CD14-positive monocyte (primary cell): Measurements from ENCODE around the gene WT1. TPM values are rescaled to one million over a fixed set of nuclear protein-coding genes. Genes with fewer than 3 reads are reported as not detected.
A peak's percentile ranks its signal among the peaks of the same experiment; 100 is the strongest.

ENCODE experiments used
- DNase-seq, 3 donors: peaks; one replicate each; pipeline ENCODE4 v3.0.0-alpha.2; 2011 to 2022
- H2AFZ ChIP-seq: 2 replicates; pipeline ENCODE4 v1.6.0; 2012; ENCODE audit warnings: mild to moderate bottlenecking, low read depth, low read length, inconsistent platforms; ENCODE audit not compliant: insufficient read depth, poor library complexity, severe bottlenecking
- H3K27ac ChIP-seq, 2 donors: 1 replicate in 1 of 2; 2 replicates in 1 of 2; pipeline ENCODE4 v1.5.1; 2012 to 2013; ENCODE audit warnings: low read length in 2 of 2, control low read depth in 1 of 2, inconsistent platforms in 1 of 2, low read depth in 1 of 2, mild to moderate bottlenecking in 1 of 2
- H3K27me3 ChIP-seq, 2 donors: one replicate each; pipeline versions ENCODE4 v1.6.0 to v1.6.1; 2011 to 2013; ENCODE audit warnings: low read length in 2 of 2; ENCODE audit not compliant: control insufficient read depth in 2 of 2, insufficient read depth in 2 of 2
- H3K36me3 ChIP-seq, 2 donors: replicated peaks in 1 of 2; 1 replicate in 1 of 2; 2 replicates in 1 of 2; pipeline versions ENCODE4 v1.5.1 to v1.6.1; 2012 to 2013; ENCODE audit warnings: low read length in 2 of 2, control low read depth in 1 of 2, inconsistent platforms in 1 of 2, mild to moderate bottlenecking in 1 of 2; ENCODE audit not compliant: insufficient read depth in 2 of 2, control insufficient read depth in 1 of 2
- H3K4me1 ChIP-seq, 2 donors: 1 replicate in 1 of 2; 2 replicates in 1 of 2; pipeline versions ENCODE4 v1.5.1 to v1.6.1; 2012 to 2013; ENCODE audit warnings: low read length in 2 of 2, control low read depth in 1 of 2, inconsistent platforms in 1 of 2, mild to moderate bottlenecking in 1 of 2, moderate library complexity in 1 of 2; ENCODE audit not compliant: insufficient read depth in 2 of 2, control insufficient read depth in 1 of 2
- H3K4me2 ChIP-seq: replicated peaks from 2 replicates; pipeline ENCODE3; 2012; ENCODE audit warnings: low read length, moderate library complexity, mild to moderate bottlenecking; ENCODE audit not compliant: poor library complexity, severe bottlenecking; ENCODE audit errors: extremely low read depth
- H3K4me3 ChIP-seq, 3 experiments: fragments of 200-600 bp in 1 of 3; sonication (generic) in 1 of 3; replicated peaks in 1 of 3; 1 replicate in 2 of 3; 2 replicates in 1 of 3; pipeline ENCODE4 v1.5.1; 2011 to 2013; ENCODE audit warnings: low read length in 3 of 3, mild to moderate bottlenecking in 3 of 3, control low read depth in 2 of 3, low read depth in 2 of 3, inconsistent platforms in 1 of 3, moderate library complexity in 1 of 3
- H3K79me2 ChIP-seq: 2 replicates; pipeline ENCODE4 v1.6.0; 2012; ENCODE audit warnings: mild to moderate bottlenecking, control low read depth, inconsistent platforms, low read length, moderate library complexity; ENCODE audit not compliant: insufficient read depth
- H3K9ac ChIP-seq: 2 replicates; pipeline ENCODE4 v1.6.0; 2017; ENCODE audit warnings: low read length, mild to moderate bottlenecking; ENCODE audit not compliant: insufficient read depth, poor library complexity, severe bottlenecking
- H3K9me3 ChIP-seq, 2 donors: replicated peaks in 1 of 2; 1 replicate in 1 of 2; 2 replicates in 1 of 2; pipeline versions ENCODE4 v1.5.1 to v1.6.1; 2012 to 2013; ENCODE audit warnings: low read length in 2 of 2, control low read depth in 1 of 2; ENCODE audit not compliant: control insufficient read depth in 1 of 2, insufficient read depth in 1 of 2
- H4K20me1 ChIP-seq: 2 replicates; pipeline ENCODE4 v1.6.0; 2012; ENCODE audit warnings: mild to moderate bottlenecking, low read length, control low read depth, moderate library complexity; ENCODE audit not compliant: insufficient read depth
- H3K27ac Mint-ChIP-seq, 7 donors: one replicate each; pipeline ENCODE4 v1.8.0; 2020; ENCODE audit warnings: mild to moderate bottlenecking in 7 of 7, mixed read lengths in 7 of 7, moderate library complexity in 6 of 7, inconsistent platforms in 2 of 7
- H3K27me3 Mint-ChIP-seq, 3 donors: one replicate each; pipeline ENCODE4 v1.8.0; 2021 to 2022; ENCODE audit warnings: low read depth in 3 of 3, mild to moderate bottlenecking in 3 of 3, mixed read lengths in 3 of 3, moderate library complexity in 3 of 3, inconsistent platforms in 1 of 3
- H3K36me3 Mint-ChIP-seq, 2 donors: one replicate each; pipeline ENCODE4 v1.8.0; 2020; ENCODE audit warnings: mixed read lengths in 2 of 2, inconsistent platforms in 1 of 2, mild to moderate bottlenecking in 1 of 2
- H3K4me1 Mint-ChIP-seq: one replicate; pipeline ENCODE4 v1.8.0; 2020; ENCODE audit warnings: mild to moderate bottlenecking, mixed read lengths
- H3K4me3 Mint-ChIP-seq, 2 donors: one replicate each; pipeline ENCODE4 v1.8.0; 2020; ENCODE audit warnings: mild to moderate bottlenecking in 2 of 2, mixed read lengths in 2 of 2, moderate library complexity in 1 of 2
- H3K9me3 Mint-ChIP-seq, 7 donors: one replicate each; pipeline ENCODE4 v1.8.0; 2020 to 2022; ENCODE audit warnings: mixed read lengths in 7 of 7, mild to moderate bottlenecking in 6 of 7, moderate library complexity in 6 of 7, inconsistent platforms in 2 of 7
- CTCF ChIP-seq: fragments of 200-600 bp; IDR thresholded peaks from one replicate; pipeline ENCODE4 v1.8.0; 2022; ENCODE audit warnings: antibody characterized with exemption, mild to moderate bottlenecking
- WGBS: methylation state at CpG from one replicate; pipeline ENCODE4 v1.1.5; 2013; ENCODE audit warnings: missing lambda C conversion rate; ENCODE audit not compliant: insufficient coverage; 5-methylcytosine and 5-hydroxymethylcytosine counted together
- intact Hi-C, 2 donors: fragments of 100-400 bp; cut with micrococcal nuclease; formaldehyde crosslinking; loops; one replicate each; pipeline versions ENCODE4 v1.15.0 to v1.15.1; 2023
- polyA plus RNA-seq, 3 donors: library from polyadenylated mRNA; depleted of rRNA in 1 of 3; unstranded in 2 of 3; stranded (reverse) in 1 of 3; fragments of 300-500 nt in 2 of 3; fragments of >200 nt in 1 of 3; fragmentation: Illumina TruSeq in 2 of 3; gene quantifications; 1 replicate in 2 of 3; 2 replicates in 1 of 3; pipeline ENCODE4 v1.2.3, GENCODE V29; 2012 to 2021

WT1 gene
- polyA plus RNA-seq, 3 donors, result not detected

- intact Hi-C loops, result no loop called here
- Histone ChIP-seq H4K20me1 (no peaks in the 10 kb centered on the region), H3K4me2 (no peak overlapping the region), H3K27ac (no peak overlapping the region), H3K36me3 (no peaks in the 10 kb centered on the region), H3K9ac (no peak overlapping the region), H3K4me3 (no peak overlapping the region), H3K27me3 (no peaks in the 10 kb centered on the region), H3K4me1 (no peaks in the 10 kb centered on the region), H2AFZ (peak overlapping the region; percentile 41), H3K9me3 (no peaks in the 10 kb centered on the region), H3K79me2 (no peaks in the 10 kb centered on the region)
- TF ChIP-seq CTCF, result no peak
- no peaks in the 10 kb centered on the region for H3K36me3 Mint-ChIP-seq
- no peak overlapping the region for H3K4me3 Mint-ChIP-seq
- H3K27me3 Mint-ChIP-seq, result peaks cover 0 to 4% (median 3%) of the 10 kb centered on the region in 3 donors
- H3K4me1 Mint-ChIP-seq, result peaks cover 3% of the 10 kb centered on the region
- DNase-seq, result no peak
- no peaks in the 10 kb centered on the region for H3K9me3 Mint-ChIP-seq
- H3K27ac Mint-ChIP-seq, result no peak overlapping the region
- WGBS, result 59% methylated on average over 5 of the region's 8 CpGs
Observed at GRCh38 chr11:32391956-32392553, 43.3 kb downstream of the WT1 start.

GRCh38 chr11:32391479-32391878, 43.9 kb downstream of the WT1 start:
- Histone ChIP-seq H3K36me3 (no peaks in the 10 kb centered on the region), H4K20me1 (no peaks in the 10 kb centered on the region), H3K27ac (no peak overlapping the region), H3K4me1 (no peaks in the 10 kb centered on the region), H3K4me2 (no peak overlapping the region), H3K27me3 (no peaks in the 10 kb centered on the region), H3K9ac (no peak overlapping the region), H3K4me3 (no peak overlapping the region), H3K9me3 (no peaks in the 10 kb centered on the region), H2AFZ (no peak overlapping the region), H3K79me2 (no peaks in the 10 kb centered on the region)
- intact Hi-C loops, result no loop called here
- no peak for TF ChIP-seq CTCF
- H3K27ac Mint-ChIP-seq, result no peak overlapping the region
- WGBS, result no CpG with 5 or more reads among the region's 3 CpGs
- H3K4me1 Mint-ChIP-seq, result peaks cover 8% of the 10 kb centered on the region
- no peaks in the 10 kb centered on the region for H3K36me3 Mint-ChIP-seq
- no peak overlapping the region for H3K4me3 Mint-ChIP-seq
- no peaks in the 10 kb centered on the region for H3K9me3 Mint-ChIP-seq
- no peak for DNase-seq
- H3K27me3 Mint-ChIP-seq, result peaks cover 0 to 3% (median 2%) of the 10 kb centered on the region in 3 donors
